ENCODE measurements around the gene TAS2R39.
"Not testable (repeated sequence)": the region's sequence is repeated elsewhere in the genome, so short reads cannot be mapped to it uniquely, and the experiment has no call there.

Gene TAS2R39

DNA sequence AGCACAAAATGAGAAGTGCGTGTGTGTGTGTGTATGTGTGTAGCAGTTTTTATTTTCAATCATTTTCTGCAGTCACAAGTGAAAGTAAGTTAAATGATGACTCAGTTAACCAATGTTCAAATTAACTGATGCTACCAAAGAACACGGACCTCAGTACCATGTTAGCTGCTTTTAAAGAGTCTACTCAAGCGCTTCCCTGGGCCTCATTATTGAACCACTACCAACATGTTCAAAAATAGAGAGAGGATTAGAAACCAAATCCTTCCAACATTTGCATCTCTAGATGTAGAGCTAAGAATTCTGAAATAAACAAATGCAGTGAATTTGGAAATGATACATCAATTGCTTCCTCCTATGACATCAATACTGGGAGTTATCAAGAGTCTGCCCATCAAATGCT lies at the start of gene TAS2R39:
TSS of gene TAS2R39 (plus strand) at position 396 of the 400 bp plus-strand sequence. CDS start at position 396, 0 bp downstream.
- no peak within 1 kb of the TSS for H3K27ac Mint-ChIP-seq

DNA sequence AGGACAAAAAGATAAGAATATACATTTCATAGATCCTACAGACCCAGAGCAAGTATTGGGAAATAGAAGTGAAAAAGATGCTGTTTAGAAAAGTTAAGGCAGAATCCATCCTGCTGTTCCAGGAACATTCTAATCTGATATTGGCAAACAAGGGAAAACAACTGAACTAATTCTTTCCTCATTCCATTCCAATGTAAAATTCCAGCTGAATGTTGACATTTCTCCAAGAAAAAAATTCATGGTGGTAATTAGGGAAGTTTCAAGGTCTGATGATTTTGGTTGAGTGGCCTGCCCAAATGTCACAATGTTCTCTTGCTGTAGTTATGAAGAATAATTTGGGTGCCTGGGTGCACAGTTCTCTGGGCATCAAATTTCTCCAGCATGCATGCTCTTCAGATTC lies 36.1 kb upstream of the TAS2R39 start:
- Mint-ChIP-seq H3K9me3 (peaks cover 15% of the 10 kb centered on the region), H3K27ac (no peak overlapping the region), H3K4me3 (no peak overlapping the region), H3K27me3 (peaks cover 7% of the 10 kb centered on the region), H3K36me3 (ENCODE audit: low read depth) (no peaks in the 10 kb centered on the region), H3K4me1 (no peaks in the 10 kb centered on the region)
- DNase-seq (no peak), ATAC-seq (no peak)

More for the DNA sequence above, at the start of gene TAS2R39:
- H3K27me3 Mint-ChIP-seq = peaks cover 8% of the 10 kb centered on the region
- H3K9me3 Mint-ChIP-seq = peaks cover 10% of the 10 kb centered on the region
- H3K4me3 Mint-ChIP-seq = no peak within 1 kb of the TSS
- H3K4me1 Mint-ChIP-seq = peaks cover 4% of the 10 kb centered on the region
- DNase-seq = no peak
- ATAC-seq = no peak
- H3K36me3 Mint-ChIP-seq (ENCODE audit: low read depth) = no peaks in the 10 kb centered on the region

DNA sequence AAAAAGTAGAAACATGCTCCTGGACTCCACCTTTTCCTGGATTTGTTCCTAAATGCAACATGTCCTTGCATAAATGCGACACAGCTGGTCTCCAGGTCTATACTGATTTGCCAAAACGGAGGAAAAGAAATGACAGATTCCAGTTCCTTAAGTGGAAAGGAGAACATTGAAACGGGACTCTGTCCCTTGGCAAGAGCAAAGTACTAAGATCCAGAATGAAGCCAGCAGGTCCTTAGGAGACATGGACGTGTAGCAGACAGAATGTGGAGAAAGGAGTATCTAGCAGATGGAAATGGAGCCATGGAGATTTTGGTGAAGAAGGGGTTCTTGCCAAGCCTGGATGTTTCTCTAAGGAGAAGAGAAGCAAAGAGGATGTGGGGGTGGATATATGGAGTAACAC lies 35.2 kb upstream of the TAS2R39 start:
- Mint-ChIP-seq H3K36me3 (ENCODE audit: low read depth) (no peaks in the 10 kb centered on the region), H3K4me1 (no peaks in the 10 kb centered on the region), H3K9me3 (peaks cover 15% of the 10 kb centered on the region), H3K4me3 (no peak overlapping the region), H3K27me3 (peaks cover 7% of the 10 kb centered on the region), H3K27ac (no peak overlapping the region)
- ATAC-seq = no peak
- no peak for DNase-seq

- Mint-ChIP-seq H3K4me3 (no peak overlapping the region), H3K9me3 (peaks cover 15% of the 10 kb centered on the region), H3K27me3 (peaks cover 7% of the 10 kb centered on the region), H3K27ac (no peak overlapping the region), H3K36me3 (ENCODE audit: low read depth) (no peaks in the 10 kb centered on the region), H3K4me1 (no peaks in the 10 kb centered on the region)
- ATAC-seq (no peak), DNase-seq (no peak)
Observed at GRCh38 chr7:143148651-143149050, 34.6 kb upstream of the TAS2R39 start.

DNA sequence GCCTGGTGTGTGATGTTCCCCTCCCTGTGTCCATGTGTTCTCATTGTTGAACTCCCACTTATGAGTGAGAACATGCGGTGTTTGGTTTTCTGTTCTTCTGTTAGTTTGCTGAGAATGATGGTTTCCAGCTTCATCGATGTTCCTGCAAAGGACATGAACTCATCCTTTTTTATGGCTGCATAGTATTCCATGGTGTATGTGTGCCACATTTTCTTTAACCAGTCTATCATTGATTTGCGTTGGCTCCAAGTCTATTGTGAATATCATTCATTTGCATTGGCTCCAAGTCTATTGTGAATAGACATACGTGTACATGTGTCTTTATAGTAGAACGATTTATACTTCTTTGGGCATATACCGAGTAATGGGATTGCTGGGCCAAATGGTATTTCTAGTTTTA lies 32.5 kb upstream of the TAS2R39 start:
- peaks cover 15% of the 10 kb centered on the region for H3K9me3 Mint-ChIP-seq
- not testable (repeated sequence) for H3K36me3 Mint-ChIP-seq (ENCODE audit: low read depth); DNase-seq; H3K27ac Mint-ChIP-seq; H3K4me3 Mint-ChIP-seq; H3K27me3 Mint-ChIP-seq; ATAC-seq; H3K4me1 Mint-ChIP-seq

DNA sequence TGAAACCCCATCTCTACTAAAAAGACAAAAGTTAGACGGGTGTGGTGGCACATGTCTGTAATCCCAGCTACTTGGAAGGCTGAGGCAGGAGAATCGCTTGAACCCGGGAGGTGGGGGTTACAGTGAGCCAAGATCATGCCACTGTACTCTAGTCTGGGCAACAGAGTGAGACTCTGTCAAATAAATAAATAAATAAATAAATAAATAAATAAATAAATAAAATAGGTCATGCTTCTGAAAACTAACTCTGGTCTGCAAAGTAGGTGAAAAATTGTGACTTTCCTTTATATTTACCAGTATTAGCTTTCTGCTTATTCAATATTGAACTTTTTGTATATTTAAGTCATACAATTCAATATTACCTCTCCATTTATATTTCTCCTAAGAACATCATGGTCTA lies 24.6 kb upstream of the TAS2R39 start:
- not testable (repeated sequence) for H3K36me3 Mint-ChIP-seq (ENCODE audit: low read depth); H3K4me1 Mint-ChIP-seq; ATAC-seq; H3K9me3 Mint-ChIP-seq; DNase-seq; H3K27me3 Mint-ChIP-seq; H3K4me3 Mint-ChIP-seq; H3K27ac Mint-ChIP-seq

GRCh38 chr7:143171697-143172096 lies 11.5 kb upstream of the TAS2R39 start:
- peaks cover 8% of the 10 kb centered on the region for H3K27me3 Mint-ChIP-seq
- no peaks in the 10 kb centered on the region for H3K4me1 Mint-ChIP-seq
- ATAC-seq = no peak
- H3K9me3 Mint-ChIP-seq = peaks cover 4% of the 10 kb centered on the region
- DNase-seq = no peak
- no peaks in the 10 kb centered on the region for H3K36me3 Mint-ChIP-seq (ENCODE audit: low read depth)
- no peak overlapping the region for H3K27ac Mint-ChIP-seq
- no peak overlapping the region for H3K4me3 Mint-ChIP-seq

GRCh38 chr7:143172354-143172753 lies 10.9 kb upstream of the TAS2R39 start:
- Mint-ChIP-seq H3K4me3 (no peak overlapping the region), H3K27me3 (peaks cover 8% of the 10 kb centered on the region), H3K36me3 (ENCODE audit: low read depth) (no peaks in the 10 kb centered on the region), H3K9me3 (peaks cover 7% of the 10 kb centered on the region), H3K27ac (no peak overlapping the region), H3K4me1 (no peaks in the 10 kb centered on the region)
- ATAC-seq = no peak
- DNase-seq = no peak

DNA sequence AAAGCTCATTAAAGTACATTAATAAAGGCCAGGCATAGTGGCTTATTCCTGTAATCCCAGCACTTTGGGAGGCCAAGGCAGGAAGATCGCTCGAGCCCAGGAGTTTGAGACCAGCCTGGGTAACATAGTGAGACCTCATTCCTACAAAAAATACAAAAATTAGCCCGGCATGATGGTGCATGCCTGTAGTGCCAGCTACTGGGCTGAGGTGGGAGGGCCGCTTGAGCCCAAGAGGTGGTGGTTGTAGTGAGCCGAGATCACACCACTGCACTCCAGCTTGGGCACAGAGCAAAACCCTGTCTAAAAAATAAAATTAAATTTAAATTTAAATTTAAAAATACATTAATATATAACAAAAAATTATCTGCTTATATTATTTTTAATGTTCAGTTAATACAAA lies 7.1 kb upstream of the TAS2R39 start:
- no peaks in the 10 kb centered on the region for H3K36me3 Mint-ChIP-seq (ENCODE audit: low read depth)
- ATAC-seq = no peak

GRCh38 chr7:143177374-143178119 lies 5.7 kb upstream of the TAS2R39 start:
- Mint-ChIP-seq H3K4me3 (no peak overlapping the region), H3K27me3 (no peaks in the 10 kb centered on the region), H3K4me1 (peaks cover 1% of the 10 kb centered on the region), H3K36me3 (ENCODE audit: low read depth) (no peaks in the 10 kb centered on the region), H3K9me3 (peaks cover 24% of the 10 kb centered on the region), H3K27ac (no peak overlapping the region)
- no peak for DNase-seq
- ATAC-seq = no peak

More for the DNA sequence above, 7.1 kb upstream of the TAS2R39 start:
- Mint-ChIP-seq H3K4me3 (no peak overlapping the region), H3K9me3 (peaks cover 24% of the 10 kb centered on the region), H3K27me3 (no peaks in the 10 kb centered on the region), H3K4me1 (peaks cover 1% of the 10 kb centered on the region), H3K27ac (no peak overlapping the region)
- DNase-seq = no peak

GRCh38 chr7:143180771-143181170 lies 2.4 kb upstream of the TAS2R39 start:
- H3K36me3 Mint-ChIP-seq (ENCODE audit: low read depth); H3K4me1 Mint-ChIP-seq; H3K27me3 Mint-ChIP-seq; DNase-seq; H3K27ac Mint-ChIP-seq; ATAC-seq; H3K4me3 Mint-ChIP-seq: not testable (repeated sequence)
- peaks cover 22% of the 10 kb centered on the region for H3K9me3 Mint-ChIP-seq

DNA sequence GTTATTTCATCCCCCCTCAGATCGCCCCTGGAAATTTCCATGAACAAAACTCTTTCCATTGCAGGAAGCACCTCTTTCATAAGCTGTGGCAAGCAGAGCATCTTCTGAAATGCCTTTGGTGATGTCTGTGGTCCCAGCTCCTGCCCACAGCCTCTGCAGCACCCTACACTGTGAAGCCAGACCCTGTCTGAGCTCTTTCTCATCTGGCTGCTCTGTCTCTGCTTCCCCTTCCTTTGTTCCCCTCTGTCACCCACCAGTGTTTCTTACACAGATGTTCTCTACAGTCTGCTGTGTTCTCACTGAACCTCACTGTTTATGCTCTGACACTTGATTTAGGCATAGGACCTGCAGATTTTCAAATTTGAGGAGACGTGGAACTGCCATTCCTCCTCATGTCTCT lies 1.9 kb upstream of the TAS2R39 start:
- Mint-ChIP-seq H3K27me3 (peaks cover 5% of the 10 kb centered on the region), H3K27ac (no peak overlapping the region), H3K4me1 (peaks cover 4% of the 10 kb centered on the region), H3K36me3 (ENCODE audit: low read depth) (no peaks in the 10 kb centered on the region), H3K9me3 (peaks cover 20% of the 10 kb centered on the region), H3K4me3 (no peak overlapping the region)
- ATAC-seq = peak; percentile 68
- no peak for DNase-seq

DNA sequence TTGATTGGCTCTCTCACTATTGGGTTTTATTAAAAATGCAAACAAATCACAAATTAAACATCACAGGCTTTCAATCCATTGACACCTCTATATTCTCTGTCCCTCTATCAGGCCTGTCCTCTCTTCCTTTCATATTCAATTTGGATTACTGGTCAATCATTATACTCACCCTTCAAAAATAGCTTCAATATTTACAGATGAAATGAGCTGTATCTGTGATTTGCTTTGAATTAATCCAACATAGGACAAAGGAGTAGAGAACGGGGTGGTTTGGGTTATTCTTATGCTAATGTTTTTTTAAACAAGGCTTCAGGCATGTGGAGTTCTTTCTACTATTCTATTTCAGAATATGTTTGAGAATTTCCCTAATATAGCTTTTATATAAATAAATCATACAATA lies 2.3 kb downstream of the TAS2R39 start:
- DNase-seq (no peak), ATAC-seq (no peak)
- Mint-ChIP-seq H3K9me3 (no peaks in the 10 kb centered on the region), H3K27me3 (peaks cover 8% of the 10 kb centered on the region), H3K4me3 (no peak overlapping the region), H3K4me1 (peaks cover 4% of the 10 kb centered on the region), H3K27ac (no peak overlapping the region), H3K36me3 (ENCODE audit: low read depth) (no peaks in the 10 kb centered on the region)

DNA sequence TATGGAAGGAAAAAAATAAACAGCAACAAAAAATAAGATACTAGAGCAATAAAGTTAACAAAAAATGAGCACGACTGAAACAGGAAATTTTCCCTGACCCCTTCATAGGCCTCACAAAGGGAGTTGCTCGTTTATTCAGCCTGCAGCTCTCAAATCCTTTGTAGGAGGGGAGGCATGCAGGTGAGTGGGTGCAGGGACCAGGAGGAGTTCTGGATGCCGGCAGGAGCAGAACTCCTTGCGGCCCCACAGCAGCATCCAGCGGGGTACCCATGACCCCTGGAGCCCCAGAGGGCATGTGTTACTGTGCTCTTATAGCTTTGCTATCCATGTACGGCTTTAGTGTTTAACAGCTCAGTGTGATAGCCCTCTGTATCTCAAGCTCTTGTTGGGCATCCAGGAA lies 5.8 kb downstream of the TAS2R39 start:
- Mint-ChIP-seq H3K27me3 (peaks cover 8% of the 10 kb centered on the region), H3K36me3 (ENCODE audit: low read depth) (no peaks in the 10 kb centered on the region), H3K4me1 (no peaks in the 10 kb centered on the region), H3K9me3 (no peaks in the 10 kb centered on the region), H3K27ac (no peak overlapping the region), H3K4me3 (no peak overlapping the region)
- ATAC-seq (no peak), DNase-seq (no peak)

DNA sequence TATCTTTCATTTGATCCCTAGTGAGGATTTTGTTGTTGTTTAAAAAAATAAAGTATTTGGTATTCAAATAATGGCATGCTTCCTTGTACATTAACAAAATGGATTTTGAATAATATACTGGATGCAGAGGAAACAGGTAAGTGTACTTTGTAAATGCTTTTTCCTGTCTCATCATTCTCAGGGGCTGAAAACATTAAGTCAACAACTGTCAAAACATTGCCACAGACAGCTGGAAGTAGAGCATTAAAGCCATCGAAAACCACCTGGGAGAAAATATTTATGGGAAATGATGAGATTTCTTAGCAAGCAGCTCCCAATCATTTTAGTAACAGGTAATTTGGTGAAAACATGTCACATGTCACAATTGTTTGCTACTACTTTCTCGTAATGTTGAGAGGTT lies 10.7 kb downstream of the TAS2R39 start:
- no peak overlapping the region for H3K4me3 Mint-ChIP-seq
- no peak overlapping the region for H3K27ac Mint-ChIP-seq
- peaks cover 5% of the 10 kb centered on the region for H3K27me3 Mint-ChIP-seq
- no peaks in the 10 kb centered on the region for H3K36me3 Mint-ChIP-seq (ENCODE audit: low read depth)
- H3K4me1 Mint-ChIP-seq = peaks cover under 1% of the 10 kb centered on the region
- ATAC-seq = no peak
- no peak for DNase-seq
- no peaks in the 10 kb centered on the region for H3K9me3 Mint-ChIP-seq

DNA sequence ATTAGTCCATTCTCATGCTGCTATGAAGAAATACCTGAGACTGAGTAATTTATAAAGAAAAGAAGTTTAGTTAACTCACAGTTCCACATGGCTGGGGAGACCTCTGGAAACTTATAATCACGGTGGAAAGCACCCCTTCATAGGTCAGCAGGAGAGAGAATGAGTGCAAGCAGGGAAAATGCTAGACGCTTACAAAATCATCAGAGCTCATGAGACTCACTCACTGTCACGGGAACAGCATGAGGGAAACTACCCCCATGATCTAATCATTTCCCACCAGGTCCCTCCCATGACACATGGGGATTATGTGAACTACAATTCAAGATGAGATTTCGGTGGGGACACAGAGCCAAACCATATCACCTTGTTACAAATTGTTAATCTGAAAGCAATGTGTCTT lies 15.8 kb downstream of the TAS2R39 start:
- no peak overlapping the region for H3K27ac Mint-ChIP-seq
- H3K27me3 Mint-ChIP-seq = peaks cover 8% of the 10 kb centered on the region
- H3K36me3 Mint-ChIP-seq (ENCODE audit: low read depth) = no peaks in the 10 kb centered on the region
- H3K9me3 Mint-ChIP-seq = no peaks in the 10 kb centered on the region
- ATAC-seq (peak; percentile 78), DNase-seq (no peak)
- no peak overlapping the region for H3K4me3 Mint-ChIP-seq
- peaks cover 3% of the 10 kb centered on the region for H3K4me1 Mint-ChIP-seq
